Measurements from ENCODE around the gene CD74. TPM values are rescaled to one million over a fixed set of nuclear protein-coding genes. Genes with fewer than 3 reads are reported as not detected.

The CD74 gene
- total RNA-seq, 1 experiment from 2014 or later = 12.7 TPM

GRCh38 chr5:150358261-150359095, 54.2 kb downstream of the CD74 start:
- H3K27ac ChIP-seq (ENCODE audit: low read length) = peak overlapping the region; percentile 95
- H3K36me3 ChIP-seq (ENCODE audit: control insufficient read depth, insufficient read depth, low read length) = peaks cover 11% of the 10 kb centered on the region; the same call in 1 of the 2 replicates
- H3K4me1 ChIP-seq (ENCODE audit: control insufficient read depth, insufficient read depth, low read length) = no peaks in the 10 kb centered on the region; the same call in 1 of the 2 replicates
- no peaks in the 10 kb centered on the region for H3K27me3 ChIP-seq (ENCODE audit: control insufficient read depth, insufficient read depth, low read length)
- H3K4me3 ChIP-seq (ENCODE audit: low read depth in 2 of 2, low read length in 2 of 2) = peak overlapping the region; percentile 96 to 98
- intact Hi-C loops (cut with micrococcal nuclease; ENCODE audit: unreplicated experiment) = no loop called here
- H3K9me3 ChIP-seq (ENCODE audit: control insufficient read depth, insufficient read depth, low read depth, low read length) = no peaks in the 10 kb centered on the region
- ATAC-seq (no peak), DNase-seq (ENCODE audit: low read depth, low spot score) (no peak)
- ChIA-PET CTCF (interaction anchor here (0.8 kb wide), 1 partner anchor 187 kb away, joined by 3 read pairs; no protein-coding TSS in a partner anchor), POLR2A (interaction anchor here (0.6 kb wide), 1 partner anchor 94 kb away, joined by 5 read pairs; no protein-coding TSS in a partner anchor)
- no TSS peak for BruUV-seq (replicated peaks)
- TF ChIP-seq TCF7L2 (IDR thresholded peaks at IDR 0.05; ENCODE audit: low read depth, low read length) (no peak), SIN3A (IDR thresholded peaks at IDR 0.05; ENCODE audit: borderline replicate concordance, insufficient read depth, low read depth, low read length) (no peak), REST (IDR thresholded peaks at IDR 0.05; ENCODE audit: insufficient read depth in 1 of 2, low read depth in 2 of 2, low read length in 1 of 2) (no peak), CTCF (IDR thresholded peaks at IDR 0.05) (no peak), POLR2AphosphoS5 (IDR thresholded peaks at IDR 0.05; ENCODE audit: low read depth, low read length) (no peak)
- in situ Hi-C loops (cut with HindIII; ENCODE audit: low pct_unique_long_range_greater_than_20kb, low sequenced_read_pairs) = no loop called here

- in situ Hi-C loops (cut with HindIII; ENCODE audit: low pct_unique_long_range_greater_than_20kb, low sequenced_read_pairs) = no loop called here
- BruUV-seq (replicated peaks) = TSS peak; percentile 77
- Histone ChIP-seq H3K27me3 (ENCODE audit: control insufficient read depth, insufficient read depth, low read length) (no peaks in the 10 kb centered on the region), H3K4me1 (ENCODE audit: control insufficient read depth, insufficient read depth, low read length) (no peaks in the 10 kb centered on the region; the same call in 1 of the 2 replicates), H3K27ac (ENCODE audit: low read length) (peak within 1 kb of the TSS; percentile 95), H3K4me3 (ENCODE audit: low read depth in 2 of 2, low read length in 2 of 2) (peak within 1 kb of the TSS; percentile 96 to 98), H3K9me3 (ENCODE audit: control insufficient read depth, insufficient read depth, low read depth, low read length) (no peaks in the 10 kb centered on the region), H3K36me3 (ENCODE audit: control insufficient read depth, insufficient read depth, low read length) (peaks cover 11% of the 10 kb centered on the region; the same call in 1 of the 2 replicates)
- TF ChIP-seq TCF7L2 (IDR thresholded peaks at IDR 0.05; ENCODE audit: low read depth, low read length) (peak; percentile 40; the same call in 1 of the 2 replicates), SIN3A (IDR thresholded peaks at IDR 0.05; ENCODE audit: borderline replicate concordance, insufficient read depth, low read depth, low read length) (peak; percentile 63; the same call in 1 of the 2 replicates), CTCF (IDR thresholded peaks at IDR 0.05) (no peak), REST (IDR thresholded peaks at IDR 0.05; ENCODE audit: insufficient read depth in 1 of 2, low read depth in 2 of 2, low read length in 1 of 2) (no peak), POLR2AphosphoS5 (IDR thresholded peaks at IDR 0.05; ENCODE audit: low read depth, low read length) (peak; percentile 48; the same call in 1 of the 2 replicates)
- ATAC-seq (peak; percentile 98), DNase-seq (ENCODE audit: low read depth, low spot score) (peak; percentile 76)
- POLR2A ChIA-PET = no interaction called here
- intact Hi-C loops (cut with micrococcal nuclease; ENCODE audit: unreplicated experiment) = no loop called here
- CTCF ChIA-PET = interaction anchor here (0.8 kb wide), 1 partner anchor 186 kb away, joined by 3 read pairs; no protein-coding TSS in a partner anchor
Observed at GRCh38 chr5:150357326-150358260, 55.1 kb downstream of the CD74 start, which contains the start of gene TCOF1. Gene TCOF1 (plus strand): TSS chr5:150357697. CDS start chr5:150357747, 50 bp downstream.
